Colon (tissue), 2 donors: Measurements from ENCODE around the gene CPS1.

Experiments used
- FAIRE-seq: peaks from 2 replicates; lab custom pipeline; 2012; peaks lifted over from hg19 to GRCh38; lab: Jason Lieb, UNC
- donor health status: control.
- donor health status: control.

CPS1 gene

GRCh38 chr2:210556329-210556980 is at the start of gene CPS1:
TSS of gene CPS1 (plus strand) at chr2:210556599. CDS start at chr2:210556734, 135 bp downstream.
- FAIRE-seq: no peak

- no peak for FAIRE-seq
Observed at GRCh38 chr2:210515911-210516310, 40.5 kb upstream of the CPS1 start.

- FAIRE-seq: no peak
Observed at GRCh38 chr2:210517264-210517663, 39.1 kb upstream of the CPS1 start.

- FAIRE-seq: no peak
Observed at GRCh38 chr2:210519594-210519993, 36.8 kb upstream of the CPS1 start.

- FAIRE-seq: no peak
Observed at GRCh38 chr2:210522399-210522798, 34.0 kb upstream of the CPS1 start.

GRCh38 chr2:210523650-210524289 is 32.6 kb upstream of the CPS1 start:
- no peak for FAIRE-seq

GRCh38 chr2:210524533-210524932 is 31.9 kb upstream of the CPS1 start:
- no peak for FAIRE-seq

GRCh38 chr2:210527286-210527685 is 29.1 kb upstream of the CPS1 start:
- FAIRE-seq: no peak

- FAIRE-seq: no peak
Observed at GRCh38 chr2:210528716-210529115, 27.7 kb upstream of the CPS1 start.

- FAIRE-seq: no peak
Observed at GRCh38 chr2:210531050-210531449, 25.3 kb upstream of the CPS1 start.

GRCh38 chr2:210531482-210531881 is 24.9 kb upstream of the CPS1 start:
- no peak for FAIRE-seq

- FAIRE-seq: no peak
Observed at GRCh38 chr2:210533389-210533788, 23.0 kb upstream of the CPS1 start.

- FAIRE-seq: no peak
Observed at GRCh38 chr2:210534879-210535278, 21.5 kb upstream of the CPS1 start.

GRCh38 chr2:210536973-210537650 is 19.3 kb upstream of the CPS1 start:
- no peak for FAIRE-seq

GRCh38 chr2:210539035-210539434 is 17.4 kb upstream of the CPS1 start:
- FAIRE-seq: no peak

- FAIRE-seq: no peak
Observed at GRCh38 chr2:210539578-210540416, 16.6 kb upstream of the CPS1 start.

GRCh38 chr2:210540471-210540870 is 15.9 kb upstream of the CPS1 start:
- FAIRE-seq: no peak

- FAIRE-seq: no peak
Observed at GRCh38 chr2:210540900-210541289, 15.5 kb upstream of the CPS1 start.

GRCh38 chr2:210541290-210541902 is 15.0 kb upstream of the CPS1 start:
- no peak for FAIRE-seq

- FAIRE-seq: no peak
Observed at GRCh38 chr2:210544007-210544590, 12.3 kb upstream of the CPS1 start.

GRCh38 chr2:210544831-210545230 is 11.6 kb upstream of the CPS1 start:
- FAIRE-seq: no peak
